ENCODE measurements around the gene RBM27.

- TF ChIP-seq POLR2A (IDR thresholded peaks at IDR 0.05; ENCODE audit: low read depth) (no peak), CTCF (IDR thresholded peaks at IDR 0.05) (no peak)
Measured at GRCh38 chr5:146158255-146158654, 45.1 kb upstream of the RBM27 start.

Measured in esophagus muscularis mucosa (tissue), 3 donors.